GM18861 (cell line): Measurements from ENCODE around the gene ATP8A2.
"Not testable (repeated sequence)": the region's sequence is repeated elsewhere in the genome, so short reads cannot be mapped to it uniquely, and the experiment has no call there.

Source experiments
- ATAC-seq: cut with Tn5 transposase; IDR thresholded peaks from one replicate; pipeline ENCODE4 v1.9.1; 2021; ENCODE audit not compliant: unreplicated experiment

Gene ATP8A2

DNA sequence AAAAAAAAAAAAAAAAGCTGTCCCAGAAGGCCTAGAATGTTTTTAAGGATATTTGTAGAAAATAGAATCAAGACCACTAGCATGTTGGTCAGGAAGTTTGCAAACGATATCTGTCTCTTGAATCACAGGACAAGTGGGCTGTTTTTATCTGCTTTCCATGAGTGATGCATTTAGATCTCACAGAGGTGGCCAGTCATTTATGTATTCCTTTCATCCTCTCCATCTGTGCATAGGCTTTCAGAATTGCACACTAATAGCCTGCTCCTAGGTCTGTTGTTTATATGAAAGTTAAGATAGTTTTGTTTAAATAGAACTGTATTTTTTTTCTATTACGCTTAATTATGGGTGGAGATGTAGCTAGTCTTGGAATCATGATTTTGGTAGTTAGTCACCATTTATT, 390.5 kb downstream of the ATP8A2 start:
- ATAC-seq: no peak

DNA sequence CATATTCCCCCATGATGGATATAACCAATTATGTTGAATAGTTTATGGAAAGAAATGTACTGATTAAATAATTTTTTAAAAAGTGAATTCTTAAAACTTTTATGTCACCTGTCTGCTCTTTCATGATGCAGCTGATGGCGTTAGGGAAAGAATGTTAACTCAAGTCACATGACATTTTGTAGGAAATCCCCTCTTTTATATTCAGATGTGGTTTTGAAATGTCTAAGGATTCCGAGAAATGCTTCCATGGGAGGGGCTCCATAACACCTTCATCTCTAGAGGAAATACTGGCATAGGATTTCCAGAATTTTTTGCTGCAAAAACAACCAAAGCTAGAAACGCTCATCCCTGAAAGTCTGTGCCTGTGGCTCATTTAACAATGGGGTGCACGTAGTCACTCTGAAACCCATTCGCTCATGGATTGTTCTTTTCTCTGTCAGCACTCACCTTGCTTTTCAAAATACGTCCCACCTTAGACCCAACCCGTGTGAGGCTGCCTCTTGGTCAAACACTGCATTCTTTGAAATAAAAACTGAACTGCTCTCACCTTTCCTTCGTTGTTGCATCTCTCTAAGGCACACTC, 391.1 kb downstream of the ATP8A2 start:
- no peak for ATAC-seq

DNA sequence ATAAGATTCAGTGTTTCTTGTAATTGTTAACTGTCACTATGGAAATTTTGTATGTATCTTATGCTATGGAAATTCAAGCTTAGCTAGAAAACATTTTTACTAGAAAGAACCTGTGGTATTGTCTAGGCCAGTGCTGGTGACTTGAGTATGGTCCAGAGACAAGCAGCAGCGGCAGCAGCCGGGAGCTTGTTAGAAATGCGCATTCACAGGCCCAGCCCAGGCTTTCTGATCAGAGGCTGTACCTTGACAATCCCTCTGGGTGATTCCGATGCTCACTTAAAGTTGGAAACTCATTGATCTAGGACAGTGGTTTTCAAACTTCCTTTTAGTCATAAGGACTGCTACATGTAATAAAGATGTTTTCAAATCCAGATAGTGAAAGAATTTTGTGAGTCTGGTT, 392.6 kb downstream of the ATP8A2 start:
- ATAC-seq: no peak

DNA sequence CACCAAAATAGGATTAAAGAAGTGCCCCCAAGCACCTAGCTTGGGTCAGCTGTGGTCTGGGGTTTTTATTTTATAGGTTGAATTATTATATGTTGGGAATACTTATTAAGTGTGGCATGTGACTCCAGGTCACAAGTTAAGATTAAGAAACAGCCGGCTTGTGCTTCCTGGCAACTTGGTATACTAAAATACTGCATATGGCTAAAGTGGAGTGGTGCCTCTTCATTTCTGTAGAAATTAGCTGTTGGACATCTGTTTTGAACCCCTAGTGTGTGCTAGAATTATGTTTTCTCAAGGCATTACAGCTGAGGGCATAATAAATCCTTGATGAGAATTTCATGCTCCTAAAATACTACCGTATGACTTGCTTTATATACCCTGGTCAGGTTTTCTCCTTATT, 393.5 kb downstream of the ATP8A2 start:
- ATAC-seq: no peak

DNA sequence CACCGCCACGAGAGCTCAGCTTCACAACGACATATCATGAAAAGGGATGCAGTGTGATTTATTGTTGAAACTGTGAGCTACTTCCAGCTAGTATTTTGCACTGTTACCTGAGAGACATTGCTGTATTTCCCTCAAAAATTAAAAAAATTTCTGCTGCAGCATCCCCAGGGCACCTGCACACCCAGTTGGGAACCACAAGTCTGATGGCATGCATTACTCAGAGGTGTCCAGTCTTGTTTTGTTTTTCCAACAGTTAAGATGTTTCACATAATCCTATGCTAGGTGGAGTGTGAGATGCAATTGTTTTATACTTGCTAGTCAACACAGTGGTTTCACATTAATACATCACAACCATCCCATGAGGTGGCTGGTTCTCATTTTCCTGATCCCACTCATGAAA, 394.8 kb downstream of the ATP8A2 start:
- ATAC-seq: no peak

DNA sequence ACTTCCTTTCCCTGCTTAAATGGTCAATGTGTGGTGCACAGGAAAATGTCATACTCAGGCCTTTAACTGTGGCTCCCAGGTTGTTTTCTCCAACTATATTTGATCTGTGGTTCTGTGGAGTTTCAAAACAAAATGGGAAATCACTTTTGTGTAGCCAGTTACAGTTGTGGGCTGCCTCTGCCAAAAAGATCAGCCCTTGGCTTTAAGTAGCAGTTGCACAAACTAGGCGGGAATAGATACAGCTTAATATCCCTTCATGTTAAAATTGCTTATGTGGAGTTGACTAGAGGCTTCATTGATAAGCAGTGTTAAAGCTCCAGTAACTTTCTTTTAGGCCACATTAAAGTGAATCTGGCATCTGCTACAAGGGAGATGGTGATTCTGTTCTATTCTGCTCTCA, 395.2 kb downstream of the ATP8A2 start:
- ATAC-seq: no peak

DNA sequence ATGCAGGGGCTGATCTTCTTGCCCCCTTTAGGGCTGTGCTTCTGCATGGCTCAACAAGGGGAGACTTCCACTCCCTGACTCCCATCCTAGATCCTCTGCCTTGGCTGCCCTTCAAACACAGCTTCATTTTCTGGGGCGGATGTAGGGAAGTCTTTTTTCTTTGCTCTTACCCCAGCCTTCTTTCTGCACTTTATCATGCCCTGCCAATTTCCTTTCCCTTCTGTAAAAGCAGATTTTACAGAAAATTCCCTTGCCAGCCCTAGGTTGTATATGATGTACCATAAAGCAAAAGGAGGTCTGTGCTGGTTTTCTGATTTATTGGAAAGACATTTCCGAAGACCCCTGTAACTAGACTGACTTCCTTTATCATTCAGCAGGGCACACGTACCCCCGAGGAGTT, 396.6 kb downstream of the ATP8A2 start:
- ATAC-seq: no peak

DNA sequence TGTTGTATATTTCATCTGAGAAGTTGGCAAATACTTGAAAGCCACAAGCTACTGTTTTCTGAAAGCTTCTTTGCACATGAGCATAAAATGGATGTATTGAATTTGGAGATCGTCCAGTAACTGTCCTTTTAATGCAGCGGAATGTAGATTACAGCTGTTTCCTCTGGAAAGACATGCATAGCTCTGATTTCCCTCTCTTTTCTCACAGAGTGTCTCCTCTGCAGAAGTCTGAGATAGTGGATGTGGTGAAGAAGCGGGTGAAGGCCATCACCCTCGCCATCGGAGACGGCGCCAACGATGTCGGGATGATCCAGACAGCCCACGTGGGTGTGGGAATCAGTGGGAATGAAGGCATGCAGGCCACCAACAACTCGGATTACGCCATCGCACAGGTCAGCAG, 397.1 kb downstream of the ATP8A2 start:
- ATAC-seq: no peak

DNA sequence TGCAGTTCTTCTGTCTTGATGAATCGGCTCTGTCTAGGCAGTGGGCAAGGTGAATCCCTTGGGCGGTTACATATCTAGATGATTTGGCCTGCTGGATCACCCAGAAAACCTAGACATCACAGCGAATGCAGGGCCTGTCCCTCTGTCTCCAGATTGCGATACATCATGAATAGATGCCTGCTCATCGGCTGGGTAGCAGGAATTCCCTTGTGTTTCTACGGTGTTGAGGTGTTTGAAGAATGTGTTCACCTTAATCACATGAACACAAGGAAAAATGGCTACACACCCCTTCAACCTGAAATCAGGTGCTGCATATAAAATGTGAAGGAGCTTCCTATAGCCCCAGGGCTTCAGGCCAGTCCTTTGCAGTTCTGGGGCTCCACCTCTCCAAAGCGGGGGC, 398.8 kb downstream of the ATP8A2 start:
- ATAC-seq: no peak

DNA sequence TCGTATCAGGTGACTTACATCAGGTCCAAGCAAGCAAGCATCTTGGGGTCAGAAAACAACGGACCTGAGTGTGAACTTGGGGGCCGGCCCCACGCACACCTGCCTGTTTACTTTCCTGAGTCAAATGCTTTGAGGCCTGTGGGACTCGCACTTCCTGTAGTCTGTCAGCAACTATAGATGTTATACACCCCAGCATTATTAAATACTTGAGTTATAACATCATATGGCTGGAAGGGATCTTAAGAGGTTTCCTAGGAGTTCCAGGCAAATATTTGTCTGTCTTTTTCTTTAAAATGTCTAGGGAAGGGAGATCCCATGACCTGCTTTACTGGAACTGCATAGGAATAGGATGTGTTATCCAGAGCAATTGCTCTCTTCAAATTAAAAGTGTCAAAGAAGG, 399.4 kb downstream of the ATP8A2 start:
- no peak for ATAC-seq

DNA sequence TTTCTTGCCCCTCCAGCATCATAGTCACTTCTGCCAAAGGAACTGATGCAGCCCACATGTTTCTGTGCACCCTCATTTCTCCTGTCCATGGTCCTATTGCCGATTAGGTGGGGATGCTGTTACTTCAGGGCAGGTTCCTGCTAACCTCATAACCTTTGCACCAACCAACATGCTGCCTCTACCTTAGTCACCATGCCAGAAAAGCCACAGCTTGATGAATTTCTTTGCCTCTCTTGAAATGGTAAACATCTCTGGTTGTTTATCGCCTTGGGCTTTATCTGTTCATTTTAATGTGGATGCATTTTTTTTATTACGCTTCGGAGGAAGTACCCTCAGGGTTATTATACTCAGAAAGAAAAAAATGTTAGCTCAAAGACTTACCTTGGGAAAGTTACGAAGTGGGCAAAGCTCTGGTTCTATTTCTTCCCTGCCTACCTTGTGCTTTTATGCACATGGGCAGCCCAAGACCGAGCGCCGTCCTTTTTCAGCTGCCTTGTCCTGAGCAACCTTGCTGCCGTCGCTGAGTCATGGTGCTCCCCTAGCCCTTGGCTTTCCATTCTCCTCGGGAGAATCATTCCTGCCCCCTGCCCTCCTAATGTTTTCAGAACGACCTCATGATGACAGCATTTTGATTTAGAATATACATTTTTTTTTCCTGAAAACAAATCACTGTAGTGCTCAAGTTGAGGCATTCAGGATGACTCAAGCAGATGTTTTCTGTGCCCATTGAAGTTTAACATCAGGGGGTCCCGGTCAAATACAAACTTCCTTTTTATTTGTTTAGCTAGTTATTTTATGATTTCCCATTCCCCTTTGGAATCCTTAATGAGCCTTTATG, 400.1 kb downstream of the ATP8A2 start:
- no peak for ATAC-seq

DNA sequence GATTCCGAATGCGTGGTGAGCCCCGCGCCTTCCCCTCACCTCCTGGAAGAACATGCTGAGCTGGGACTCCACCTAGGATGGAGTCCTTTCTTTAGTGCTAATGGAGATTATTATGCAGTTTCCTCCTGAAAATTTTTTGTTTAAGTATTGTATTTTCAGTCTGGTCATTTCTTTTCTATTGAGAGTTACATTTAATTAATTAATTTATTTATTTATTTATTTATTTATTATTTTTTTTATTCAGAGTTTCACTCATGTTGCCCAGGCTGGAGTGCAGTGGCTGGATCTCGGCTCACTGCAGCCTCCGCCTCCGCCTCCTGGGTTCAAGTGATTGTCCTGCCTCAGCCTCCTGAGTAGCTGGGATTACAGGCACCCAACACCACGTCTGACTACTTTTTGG, 400.8 kb downstream of the ATP8A2 start:
- not testable (repeated sequence) for ATAC-seq

DNA sequence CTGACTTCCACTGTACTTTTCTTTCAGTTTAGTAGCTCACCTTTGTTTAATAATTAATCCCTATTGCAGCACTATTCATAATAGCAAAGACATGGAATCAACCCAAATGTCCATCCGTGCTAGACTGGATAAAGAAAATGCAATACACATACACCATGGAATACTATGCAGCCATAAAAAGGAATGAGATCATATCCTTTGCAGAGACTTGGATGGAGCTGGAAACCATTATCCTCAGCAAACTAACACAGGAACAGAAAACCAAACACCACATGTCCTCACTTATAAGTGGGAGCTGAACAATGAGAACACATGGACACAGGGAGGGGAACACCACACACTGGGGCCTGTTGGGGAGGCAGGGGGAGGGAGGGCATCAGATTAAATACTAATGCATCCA, 402.3 kb downstream of the ATP8A2 start:
- not testable (repeated sequence) for ATAC-seq

DNA sequence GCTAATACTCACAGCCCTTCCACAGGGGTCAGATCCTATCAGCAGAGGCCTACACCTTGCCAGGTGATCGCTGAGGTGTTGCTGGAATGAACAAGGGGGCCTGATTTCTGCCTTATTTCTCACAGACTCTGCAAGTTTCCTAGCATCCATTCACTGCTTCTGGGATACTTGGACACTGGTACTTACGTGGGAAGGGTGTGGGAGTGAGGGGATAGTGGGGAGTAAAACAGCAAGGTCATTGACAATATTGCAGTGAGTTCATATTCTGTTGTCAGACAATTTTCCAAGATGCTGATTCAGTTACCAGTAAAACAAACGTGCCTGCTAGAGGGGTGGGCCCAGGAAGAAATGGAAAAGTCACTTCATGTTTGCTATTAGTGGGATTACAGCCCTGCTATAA, 403.5 kb downstream of the ATP8A2 start:
- ATAC-seq: no peak

DNA sequence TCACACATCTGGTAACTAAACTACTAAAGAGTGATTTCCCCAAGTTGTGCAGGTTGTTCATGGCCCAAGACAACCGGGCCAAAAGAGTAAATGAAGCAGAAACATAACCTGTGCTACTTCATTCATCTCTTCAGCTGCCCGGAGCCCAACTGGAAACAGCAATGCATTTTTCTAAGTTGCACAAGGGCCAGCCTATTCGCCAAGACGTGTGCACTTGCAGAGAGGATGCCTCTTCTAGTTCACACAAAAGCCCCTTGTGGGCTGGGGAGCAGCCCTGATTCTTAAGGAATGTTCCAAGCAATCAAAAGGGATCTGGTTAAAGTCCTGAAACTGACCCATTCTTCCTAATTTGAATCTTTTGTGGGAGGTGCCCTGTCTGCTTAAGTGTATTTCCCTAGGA, 404.2 kb downstream of the ATP8A2 start:
- ATAC-seq: no peak

DNA sequence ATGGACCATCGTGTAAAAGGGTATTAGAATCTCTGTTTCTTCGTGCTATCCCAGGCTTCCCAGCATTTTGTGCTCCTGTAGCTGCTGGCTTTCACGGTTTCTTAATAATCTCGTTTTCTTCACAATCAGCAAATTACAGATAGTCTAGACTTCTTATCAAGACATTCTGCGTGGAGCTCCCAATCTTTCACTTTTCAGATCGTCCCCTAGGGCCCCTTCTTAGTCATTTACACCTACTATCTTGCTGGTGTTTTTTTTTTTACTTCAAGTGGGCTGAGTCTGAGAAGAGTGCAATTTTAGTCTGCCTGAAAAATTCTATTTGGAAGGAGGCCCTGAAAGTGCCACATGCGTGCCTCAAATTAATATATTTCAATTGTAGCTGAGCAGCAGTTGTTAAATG, 404.9 kb downstream of the ATP8A2 start:
- ATAC-seq: no peak

DNA sequence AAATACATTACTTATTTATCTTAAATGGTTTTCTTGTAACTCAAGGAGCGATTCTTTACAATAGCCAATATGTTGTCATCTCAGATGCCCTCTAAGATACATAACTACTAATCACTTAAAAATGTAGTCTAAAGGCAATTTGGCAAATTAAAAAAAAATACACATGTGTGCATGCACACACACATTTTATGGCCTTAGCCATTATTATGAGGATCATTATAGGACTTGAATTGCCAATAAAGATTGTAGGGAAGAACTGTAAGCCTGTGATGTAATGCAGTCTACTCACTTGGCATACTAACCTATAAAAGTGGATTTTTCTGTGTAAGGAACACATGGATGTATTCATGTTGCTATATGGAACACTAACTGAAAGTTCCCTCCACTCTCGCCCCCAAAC, 405.7 kb downstream of the ATP8A2 start:
- ATAC-seq: no peak

DNA sequence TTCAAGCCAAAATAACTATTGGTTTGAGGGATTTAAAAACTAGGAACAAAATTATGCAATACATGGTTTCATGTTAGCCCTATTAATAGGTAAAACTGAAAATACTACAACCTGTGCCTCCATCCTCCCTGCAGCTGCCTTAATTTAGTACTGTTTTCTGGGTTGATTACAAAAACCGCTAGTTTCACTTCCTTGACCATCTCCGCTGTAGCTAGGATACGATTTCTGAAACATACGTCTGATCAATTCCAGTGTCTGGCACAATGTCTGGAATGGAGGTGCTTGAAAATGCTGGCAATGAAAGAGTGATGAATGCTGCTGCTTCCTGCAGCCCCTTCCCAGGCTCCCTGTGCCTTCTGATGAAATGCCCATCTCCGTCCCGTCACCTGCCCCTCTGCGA, 406.6 kb downstream of the ATP8A2 start:
- no peak for ATAC-seq

DNA sequence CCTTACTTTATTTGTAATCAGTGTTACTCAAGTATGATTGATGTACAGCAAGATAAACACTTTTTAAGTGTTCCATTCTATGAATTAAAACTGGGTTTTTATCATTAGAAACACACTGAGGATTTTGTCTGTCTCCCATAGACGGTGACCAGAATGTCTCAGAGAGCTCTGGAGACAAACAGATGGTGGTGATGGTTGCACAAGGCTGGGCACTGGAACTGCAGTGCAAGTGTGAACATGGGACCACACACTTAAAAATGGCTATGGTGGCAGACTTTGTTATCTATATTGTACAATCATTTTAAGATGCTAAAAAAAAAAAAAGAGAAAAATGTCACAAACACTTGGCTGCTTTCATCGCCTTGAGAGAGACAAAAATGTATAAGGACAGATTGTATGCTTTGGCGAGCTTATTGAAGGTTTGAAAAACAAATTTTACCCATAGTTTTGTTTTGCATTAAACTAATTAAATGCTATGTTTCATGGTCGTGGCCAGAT, 407.1 kb downstream of the ATP8A2 start:
- no peak for ATAC-seq

DNA sequence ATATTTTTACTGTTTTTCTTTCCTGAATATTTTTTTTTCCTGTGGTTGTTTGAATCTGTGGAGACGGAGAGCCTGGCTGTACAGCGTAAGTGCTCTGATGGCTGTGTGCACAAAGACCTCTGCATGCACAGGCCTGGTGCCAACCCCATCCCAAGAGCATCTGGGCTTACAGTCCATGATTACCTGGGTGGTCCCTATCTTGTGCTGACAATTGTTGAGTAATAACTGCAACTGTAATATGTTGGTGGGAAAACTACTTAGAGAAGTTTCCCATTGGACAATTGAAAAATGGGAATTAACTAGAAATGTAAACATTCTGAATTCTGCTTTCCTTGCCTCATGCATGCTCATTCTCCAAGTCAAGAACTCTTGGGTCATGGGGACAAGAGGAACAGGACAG, 411.3 kb downstream of the ATP8A2 start:
- no peak for ATAC-seq

DNA sequence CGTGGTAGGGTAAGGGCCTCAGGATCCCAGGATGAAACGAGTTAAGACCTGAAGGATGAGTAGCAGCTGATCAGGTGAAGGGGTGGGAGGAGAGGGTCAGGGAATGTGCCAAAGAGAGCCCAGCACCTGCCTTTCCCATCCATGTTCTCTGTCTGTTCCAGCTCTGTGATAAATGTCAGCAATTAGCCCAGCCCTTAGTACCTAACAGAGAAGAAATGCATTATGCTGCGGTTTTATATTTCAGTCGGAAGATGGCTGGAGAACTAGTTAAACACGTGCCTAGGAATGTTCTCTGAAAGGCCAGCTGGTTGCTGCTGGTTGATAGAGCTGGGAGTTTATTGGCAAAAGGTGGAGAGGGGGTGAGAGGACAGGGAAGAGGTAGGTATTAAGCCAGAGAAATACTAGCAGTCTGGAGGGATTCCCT, 411.8 kb downstream of the ATP8A2 start:
- ATAC-seq: no peak

DNA sequence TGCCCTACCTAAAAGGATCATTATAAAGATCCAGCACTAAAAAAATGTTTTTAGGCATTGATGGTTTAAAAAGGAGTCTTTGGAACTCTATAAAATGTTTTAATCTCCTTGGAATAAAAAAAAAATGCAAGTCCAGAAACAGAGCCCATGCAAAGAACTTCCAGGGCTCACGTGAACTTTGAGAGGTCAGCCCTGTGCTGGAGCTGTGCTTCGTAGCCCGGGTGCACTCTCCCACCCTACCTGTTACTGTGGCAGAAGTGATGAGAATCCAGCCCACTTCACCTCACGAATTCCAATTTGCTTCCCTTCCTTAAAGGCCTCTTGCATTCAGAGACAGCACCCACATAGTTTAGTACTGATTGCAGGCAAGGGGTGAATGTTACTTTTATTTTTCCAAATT, 412.3 kb downstream of the ATP8A2 start:
- no peak for ATAC-seq

DNA sequence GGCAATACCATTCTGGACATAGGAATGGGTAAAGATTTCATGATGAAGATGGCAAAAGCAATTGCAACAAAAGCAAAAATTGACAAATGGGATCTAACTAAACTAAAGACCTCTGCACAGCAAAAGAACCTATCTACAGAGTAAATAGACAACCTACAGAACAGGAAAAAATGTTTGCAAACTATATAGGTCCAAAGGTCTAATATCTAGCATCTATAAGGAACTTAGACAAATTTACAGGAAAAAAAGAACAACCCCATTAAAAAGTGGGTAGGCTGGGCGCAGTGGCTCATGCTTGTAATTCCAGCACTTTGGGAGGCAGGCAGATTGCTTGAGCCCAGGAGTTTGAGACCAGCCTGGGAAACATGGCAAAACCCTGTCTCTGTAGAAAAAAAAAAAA, 418.4 kb downstream of the ATP8A2 start:
- ATAC-seq: not testable (repeated sequence)
